AG09309 (cell line): ENCODE measurements around the gene PLCG2.

Source experiments
- DNase-seq: peaks from one replicate; pipeline ENCODE4 v3.0.0-alpha.2; 2010; ENCODE audit warnings: low read depth
- H3K4me3 ChIP-seq: 2 replicates; pipeline ENCODE4 v1.5.1; 2011; ENCODE audit warnings: mild to moderate bottlenecking, low read depth, low read length, moderate library complexity; ENCODE audit not compliant: control insufficient read depth
- CTCF ChIP-seq: IDR thresholded peaks from 2 replicates; pipeline ENCODE4 v1.5.1; 2011; ENCODE audit warnings: mild to moderate bottlenecking, low read depth, low read length, inconsistent platforms; ENCODE audit not compliant: insufficient read depth, control insufficient read depth; ENCODE audit errors: missing control alignments

PLCG2 gene

GRCh38 chr16:81830845-81831540 is 51.9 kb downstream of the PLCG2 start:
- no peak for TF ChIP-seq CTCF
- no peak for DNase-seq
- H3K4me3 ChIP-seq: no peak overlapping the region

- no peak for DNase-seq
- no peak for TF ChIP-seq CTCF
- H3K4me3 ChIP-seq: no peak overlapping the region
Observed at GRCh38 chr16:81831722-81832126, 52.6 kb downstream of the PLCG2 start.

GRCh38 chr16:81832801-81833547 is 53.9 kb downstream of the PLCG2 start:
- no peak overlapping the region for H3K4me3 ChIP-seq
- no peak for DNase-seq
- TF ChIP-seq CTCF: no peak

- H3K4me3 ChIP-seq: no peak overlapping the region
- TF ChIP-seq CTCF: no peak
- DNase-seq: no peak
Observed at GRCh38 chr16:81833751-81834150, 54.7 kb downstream of the PLCG2 start.

GRCh38 chr16:81834868-81835267 is 55.8 kb downstream of the PLCG2 start:
- TF ChIP-seq CTCF: no peak
- H3K4me3 ChIP-seq: no peak overlapping the region
- DNase-seq: no peak

- no peak overlapping the region for H3K4me3 ChIP-seq
- no peak for DNase-seq
- TF ChIP-seq CTCF: no peak
Observed at GRCh38 chr16:81836279-81837054, 57.4 kb downstream of the PLCG2 start.
